ENCODE results near the gene GRB7. TPM values are rescaled to one million over a fixed set of nuclear protein-coding genes. Genes with fewer than 3 reads are reported as not detected.
"Not testable (repeated sequence)": the region's sequence is repeated elsewhere in the genome, so short reads cannot be mapped to it uniquely, and the experiment has no call there.

The GRB7 gene
- total RNA-seq, 1 donor from 2014 or later = not detected

DNA sequence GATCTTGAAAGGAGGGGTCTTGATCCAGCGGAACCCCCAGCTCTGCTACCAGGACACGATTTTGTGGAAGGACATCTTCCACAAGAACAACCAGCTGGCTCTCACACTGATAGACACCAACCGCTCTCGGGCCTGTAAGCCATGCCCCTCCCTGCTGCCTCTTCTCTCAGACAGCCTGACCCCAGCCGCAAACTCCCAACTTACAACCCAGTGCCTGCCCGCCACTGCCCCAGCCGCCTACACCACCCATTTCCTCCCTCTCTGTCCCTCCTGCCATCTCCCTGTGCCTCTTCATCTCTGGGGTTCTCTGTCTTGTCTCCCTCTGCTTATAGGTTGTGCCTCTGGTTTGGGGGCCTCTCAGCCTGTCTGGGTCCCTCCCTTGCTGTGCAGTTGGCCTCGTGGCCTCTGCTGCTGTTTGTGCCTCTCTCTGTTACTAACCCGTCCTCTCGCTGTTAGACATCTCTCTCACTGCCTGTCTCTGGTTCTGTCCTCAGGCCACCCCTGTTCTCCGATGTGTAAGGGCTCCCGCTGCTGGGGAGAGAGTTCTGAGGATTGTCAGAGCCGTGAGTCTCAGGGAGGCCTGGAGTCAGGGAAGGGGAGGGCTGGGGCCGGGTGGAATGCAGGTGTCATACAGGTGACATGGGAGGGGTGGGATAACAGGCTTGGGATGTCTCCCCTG, 28.3 kb upstream of the GRB7 start:
- DNase-seq (ENCODE audit: low read depth) = no peak

DNA sequence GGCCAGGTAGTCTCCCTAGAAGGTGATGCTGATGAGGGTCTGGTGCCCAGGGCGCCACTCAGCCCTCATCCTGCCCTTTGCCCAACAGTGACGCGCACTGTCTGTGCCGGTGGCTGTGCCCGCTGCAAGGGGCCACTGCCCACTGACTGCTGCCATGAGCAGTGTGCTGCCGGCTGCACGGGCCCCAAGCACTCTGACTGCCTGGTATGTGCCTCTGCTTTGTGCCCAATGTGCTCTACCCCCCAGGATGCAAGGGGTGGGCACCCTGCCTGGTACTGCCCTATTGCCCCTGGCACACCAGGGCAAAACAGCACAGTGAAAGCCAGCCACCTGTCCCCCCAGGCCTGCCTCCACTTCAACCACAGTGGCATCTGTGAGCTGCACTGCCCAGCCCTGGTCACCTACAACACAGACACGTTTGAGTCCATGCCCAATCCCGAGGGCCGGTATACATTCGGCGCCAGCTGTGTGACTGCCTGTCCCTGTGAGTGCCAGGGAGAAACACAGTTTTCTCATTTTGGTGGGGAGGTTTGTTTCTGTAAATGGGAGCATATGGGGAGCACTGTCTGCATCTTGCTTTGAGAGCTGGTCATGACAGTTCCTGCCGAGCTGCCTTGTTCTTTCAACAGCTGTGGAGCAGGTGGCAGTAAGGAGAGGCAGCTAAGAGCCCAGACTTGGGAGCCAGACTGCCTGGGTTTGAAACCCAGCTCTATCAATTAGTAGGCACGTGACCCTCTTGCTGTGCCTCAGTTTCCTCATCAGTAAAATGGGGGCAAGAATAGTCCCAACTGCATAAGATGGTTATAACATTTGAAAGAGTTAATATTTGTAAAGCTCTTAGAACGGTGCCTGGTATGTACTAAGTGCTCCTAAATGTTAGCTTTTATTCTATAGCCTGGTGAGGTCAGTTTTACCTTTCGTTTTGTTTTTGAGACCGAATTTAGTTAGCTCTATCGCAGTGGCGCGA, 27.5 kb upstream of the GRB7 start:
- DNase-seq (ENCODE audit: low read depth) = peak; percentile 71

DNA sequence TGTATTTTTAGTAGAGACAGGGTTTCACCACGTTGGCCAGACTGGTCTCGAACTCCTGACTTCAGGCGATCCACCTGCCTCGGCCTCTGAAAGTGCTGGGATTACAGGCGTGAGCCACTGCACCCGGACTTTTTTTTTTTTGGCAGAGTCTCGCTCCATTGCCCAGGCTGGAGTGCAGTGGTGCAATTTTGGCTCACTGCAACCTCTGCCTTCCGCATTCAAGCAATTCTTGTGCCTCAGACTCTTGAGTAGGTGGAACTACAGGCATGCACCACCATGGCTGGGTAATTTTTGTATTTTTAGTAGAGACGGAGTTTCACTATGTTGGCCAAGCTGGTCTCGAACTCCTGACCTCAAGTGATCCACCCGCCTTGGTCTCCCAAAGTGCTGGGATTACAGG, 26.7 kb upstream of the GRB7 start:
- DNase-seq (ENCODE audit: low read depth) = not testable (repeated sequence)

DNA sequence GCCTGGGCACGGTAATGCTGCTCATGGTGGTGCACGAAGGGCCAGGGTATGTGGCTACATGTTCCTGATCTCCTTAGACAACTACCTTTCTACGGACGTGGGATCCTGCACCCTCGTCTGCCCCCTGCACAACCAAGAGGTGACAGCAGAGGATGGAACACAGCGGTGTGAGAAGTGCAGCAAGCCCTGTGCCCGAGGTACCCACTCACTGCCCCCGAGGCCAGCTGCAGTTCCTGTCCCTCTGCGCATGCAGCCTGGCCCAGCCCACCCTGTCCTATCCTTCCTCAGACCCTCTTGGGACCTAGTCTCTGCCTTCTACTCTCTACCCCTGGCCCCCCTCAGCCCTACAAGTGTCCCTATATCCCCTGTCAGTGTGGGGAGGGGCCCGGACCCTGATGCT, 25.9 kb upstream of the GRB7 start:
- DNase-seq (ENCODE audit: low read depth) = no peak

DNA sequence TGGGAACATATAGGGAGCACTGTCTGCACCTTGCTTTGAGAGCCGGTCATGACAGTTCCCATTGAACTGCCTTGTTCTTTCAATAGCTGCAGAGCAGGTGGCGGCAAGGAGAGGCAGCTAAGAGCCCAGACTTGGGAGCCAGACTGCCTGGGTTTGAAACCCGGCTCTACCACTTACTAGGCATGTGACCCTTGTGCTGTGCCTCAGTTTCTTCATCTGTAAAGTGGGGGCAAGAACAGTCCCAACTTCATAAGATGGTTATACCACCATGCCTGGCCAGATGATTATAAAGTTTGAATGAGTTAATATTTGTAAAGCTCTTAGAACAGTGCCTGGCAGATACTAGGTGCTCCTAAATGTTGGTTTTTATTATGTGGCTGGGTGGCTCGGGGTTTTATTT, 23.5 kb upstream of the GRB7 start:
- DNase-seq (ENCODE audit: low read depth) = no peak

DNA sequence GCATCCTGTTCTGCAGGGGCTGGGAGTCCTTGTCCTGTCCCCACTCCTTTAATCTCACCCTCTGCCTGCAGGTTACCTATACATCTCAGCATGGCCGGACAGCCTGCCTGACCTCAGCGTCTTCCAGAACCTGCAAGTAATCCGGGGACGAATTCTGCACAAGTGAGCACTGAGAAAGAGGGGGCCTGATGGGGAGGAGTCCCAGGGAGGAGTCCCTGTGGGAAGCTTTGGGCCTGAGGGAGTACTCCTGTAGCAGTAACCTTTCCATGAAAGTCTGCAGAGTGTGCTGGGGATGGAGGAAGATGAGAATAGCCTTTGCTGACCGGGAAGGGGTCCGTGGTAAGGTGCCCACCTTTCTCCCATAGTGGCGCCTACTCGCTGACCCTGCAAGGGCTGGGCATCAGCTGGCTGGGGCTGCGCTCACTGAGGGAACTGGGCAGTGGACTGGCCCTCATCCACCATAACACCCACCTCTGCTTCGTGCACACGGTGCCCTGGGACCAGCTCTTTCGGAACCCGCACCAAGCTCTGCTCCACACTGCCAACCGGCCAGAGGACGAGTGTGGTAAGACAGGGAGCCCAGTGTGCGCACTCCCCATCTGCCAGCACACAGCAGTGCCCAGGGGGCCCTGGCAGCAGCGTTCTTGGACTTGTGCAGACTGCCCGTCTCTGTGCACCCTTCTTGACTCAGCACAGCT, 22.2 kb upstream of the GRB7 start:
- DNase-seq (ENCODE audit: low read depth) = no peak

DNA sequence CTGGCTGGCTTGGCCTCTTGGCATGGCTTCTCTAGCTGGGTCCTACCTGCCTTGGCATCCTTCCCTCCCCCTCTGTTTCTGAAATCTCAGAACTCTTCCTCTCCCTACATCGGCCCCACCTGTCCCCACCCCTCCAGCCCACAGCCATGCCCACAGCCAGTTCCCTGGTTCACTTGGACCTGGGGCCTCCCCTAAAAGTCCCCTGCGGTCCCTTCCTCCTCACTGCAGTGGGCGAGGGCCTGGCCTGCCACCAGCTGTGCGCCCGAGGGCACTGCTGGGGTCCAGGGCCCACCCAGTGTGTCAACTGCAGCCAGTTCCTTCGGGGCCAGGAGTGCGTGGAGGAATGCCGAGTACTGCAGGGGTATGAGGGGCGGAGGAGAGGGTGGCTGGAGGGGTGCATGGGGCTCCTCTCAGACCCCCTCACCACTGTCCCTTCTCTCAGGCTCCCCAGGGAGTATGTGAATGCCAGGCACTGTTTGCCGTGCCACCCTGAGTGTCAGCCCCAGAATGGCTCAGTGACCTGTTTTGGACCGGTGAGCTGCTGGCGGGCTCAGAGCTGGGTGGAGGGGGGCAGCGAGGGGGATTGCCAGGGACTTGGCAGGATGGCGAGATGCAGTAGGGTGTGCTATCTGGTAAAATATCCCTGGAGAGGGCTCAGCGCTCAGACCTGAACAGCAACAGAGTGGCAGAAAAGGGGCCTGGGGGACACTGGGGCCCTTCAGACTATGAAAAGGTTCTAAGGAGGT, 21.5 kb upstream of the GRB7 start:
- DNase-seq (ENCODE audit: low read depth) = no peak

DNA sequence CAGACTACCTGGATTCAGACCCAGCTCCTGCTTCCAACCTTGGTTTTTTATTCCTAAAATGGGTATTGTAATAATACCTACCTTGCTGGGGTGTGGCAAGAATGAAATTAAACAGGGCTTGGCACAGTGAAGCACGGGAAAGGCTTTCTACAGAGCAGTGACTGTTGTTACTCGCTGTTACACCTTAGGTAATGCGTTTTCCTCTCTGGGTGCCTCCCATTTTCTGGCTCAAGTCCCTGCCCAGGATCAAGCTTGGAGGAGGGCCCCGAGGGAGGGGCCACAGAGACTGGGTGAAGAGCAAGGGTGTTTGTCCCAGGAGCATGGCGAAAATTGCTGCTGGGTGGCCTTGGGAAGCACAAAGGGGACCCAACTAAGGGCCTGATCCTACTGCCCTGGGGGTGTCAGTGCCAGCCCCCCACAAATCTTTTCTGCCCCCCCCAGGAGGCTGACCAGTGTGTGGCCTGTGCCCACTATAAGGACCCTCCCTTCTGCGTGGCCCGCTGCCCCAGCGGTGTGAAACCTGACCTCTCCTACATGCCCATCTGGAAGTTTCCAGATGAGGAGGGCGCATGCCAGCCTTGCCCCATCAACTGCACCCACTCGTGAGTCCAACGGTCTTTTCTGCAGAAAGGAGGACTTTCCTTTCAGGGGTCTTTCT, 20.7 kb upstream of the GRB7 start:
- no peak for DNase-seq (ENCODE audit: low read depth)

DNA sequence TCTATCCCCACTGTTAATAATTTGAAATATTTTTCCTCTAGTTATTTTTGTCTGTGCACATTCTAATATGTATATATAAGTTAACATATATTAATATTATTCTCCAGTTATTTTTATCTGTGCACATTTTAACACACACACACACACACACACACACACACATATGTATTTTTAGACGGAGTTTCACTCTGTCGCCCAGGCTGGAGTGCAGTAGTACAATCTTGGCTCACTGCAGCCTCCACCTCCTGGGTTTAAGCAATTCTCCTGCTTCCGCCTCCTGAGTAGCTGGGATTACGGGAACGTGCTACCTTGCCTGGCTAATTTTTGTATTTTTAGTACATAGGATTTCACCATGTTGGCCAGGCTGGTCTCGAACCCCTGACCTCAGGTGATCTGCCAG, 20.1 kb upstream of the GRB7 start:
- no peak for DNase-seq (ENCODE audit: low read depth)

DNA sequence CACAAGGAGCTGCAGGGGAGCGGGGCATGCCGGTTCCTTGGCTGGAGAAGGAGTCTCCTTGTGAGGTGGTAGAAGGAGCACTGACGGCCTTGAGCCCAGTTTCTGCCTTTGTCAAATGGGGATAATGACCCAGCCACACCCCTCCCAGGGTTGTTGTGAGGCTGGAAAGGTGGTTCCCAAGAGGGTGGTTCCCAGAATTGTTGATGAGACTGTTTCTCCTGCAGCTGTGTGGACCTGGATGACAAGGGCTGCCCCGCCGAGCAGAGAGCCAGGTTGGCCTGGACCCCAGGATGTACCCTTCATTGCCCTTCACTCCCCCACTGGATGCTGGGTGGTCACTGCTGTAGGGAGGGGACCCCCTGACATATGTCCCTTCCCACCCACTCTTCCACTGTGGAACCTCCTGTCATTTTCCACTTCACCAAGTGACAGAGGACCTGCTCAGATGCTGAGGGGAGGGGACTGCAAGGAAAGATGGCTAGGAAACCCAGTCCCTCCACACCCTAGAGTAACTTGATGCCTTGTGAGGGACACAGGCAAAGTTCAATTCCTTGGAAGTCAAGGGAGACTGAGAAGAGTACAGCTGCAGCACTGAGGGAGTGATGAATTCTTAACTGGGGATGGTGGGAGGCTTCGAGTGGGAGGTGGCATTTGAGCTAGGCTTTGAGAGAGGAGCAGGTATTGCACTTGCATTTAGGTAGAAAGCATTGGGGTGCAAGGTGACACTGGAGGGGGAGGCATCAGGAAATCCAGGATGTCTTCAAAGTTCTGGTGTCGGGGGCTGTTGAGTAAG, 18.0 kb upstream of the GRB7 start:
- DNase-seq (ENCODE audit: low read depth) = no peak

DNA sequence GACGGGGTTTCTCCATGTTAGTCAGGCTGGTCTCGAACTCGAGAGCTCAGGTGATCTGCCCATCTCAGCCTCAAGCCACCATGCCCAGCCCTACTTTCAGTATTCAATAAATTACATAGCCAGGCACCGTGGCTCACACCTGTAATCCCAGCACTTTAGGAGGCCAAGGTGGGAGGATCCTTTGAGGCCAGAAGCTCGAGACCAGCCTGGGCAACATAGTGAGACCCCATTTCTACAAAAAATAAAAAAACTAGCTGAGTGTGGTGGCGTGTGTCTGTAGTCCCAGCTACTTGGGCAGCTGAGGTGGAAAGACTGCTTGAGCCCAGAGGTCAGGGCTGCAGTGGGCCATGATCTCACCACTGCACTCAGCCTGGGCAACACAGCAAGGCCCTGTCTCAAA, 15.6 kb upstream of the GRB7 start:
- DNase-seq (ENCODE audit: low read depth) = no peak

DNA sequence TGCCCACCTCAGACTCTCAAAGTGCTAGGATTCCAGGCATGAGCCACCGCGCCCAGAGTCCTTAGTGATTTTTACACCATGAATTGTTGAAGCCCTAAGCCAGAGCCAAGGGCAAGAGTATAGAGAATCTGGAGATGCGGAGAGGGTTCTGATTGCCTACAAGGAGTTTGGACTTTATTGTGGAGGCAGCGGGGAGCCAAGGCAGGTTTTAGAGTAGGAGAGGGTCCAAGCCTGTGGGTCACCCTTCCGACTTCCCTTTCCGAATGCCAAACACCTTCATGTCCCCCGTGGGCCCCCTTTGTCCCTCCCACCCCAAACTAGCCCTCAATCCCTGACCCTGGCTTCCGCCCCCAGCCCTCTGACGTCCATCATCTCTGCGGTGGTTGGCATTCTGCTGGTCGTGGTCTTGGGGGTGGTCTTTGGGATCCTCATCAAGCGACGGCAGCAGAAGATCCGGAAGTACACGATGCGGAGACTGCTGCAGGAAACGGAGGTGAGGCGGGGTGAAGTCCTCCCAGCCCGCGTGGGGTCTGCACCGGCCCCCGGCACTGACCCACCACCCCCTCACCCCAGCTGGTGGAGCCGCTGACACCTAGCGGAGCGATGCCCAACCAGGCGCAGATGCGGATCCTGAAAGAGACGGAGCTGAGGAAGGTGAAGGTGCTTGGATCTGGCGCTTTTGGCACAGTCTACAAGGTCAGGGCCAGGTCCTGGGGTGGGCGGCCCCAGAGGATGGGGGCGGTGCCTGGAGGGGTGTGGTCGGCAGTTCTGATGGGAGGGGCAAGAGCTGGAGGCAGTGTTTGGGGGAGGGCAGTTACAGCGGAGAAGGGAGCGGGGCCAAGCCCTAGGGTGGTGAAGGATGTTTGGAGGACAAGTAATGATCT, 14.5 kb upstream of the GRB7 start:
- no peak for DNase-seq (ENCODE audit: low read depth)

DNA sequence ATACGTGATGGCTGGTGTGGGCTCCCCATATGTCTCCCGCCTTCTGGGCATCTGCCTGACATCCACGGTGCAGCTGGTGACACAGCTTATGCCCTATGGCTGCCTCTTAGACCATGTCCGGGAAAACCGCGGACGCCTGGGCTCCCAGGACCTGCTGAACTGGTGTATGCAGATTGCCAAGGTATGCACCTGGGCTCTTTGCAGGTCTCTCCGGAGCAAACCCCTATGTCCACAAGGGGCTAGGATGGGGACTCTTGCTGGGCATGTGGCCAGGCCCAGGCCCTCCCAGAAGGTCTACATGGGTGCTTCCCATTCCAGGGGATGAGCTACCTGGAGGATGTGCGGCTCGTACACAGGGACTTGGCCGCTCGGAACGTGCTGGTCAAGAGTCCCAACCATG, 13.0 kb upstream of the GRB7 start:
- no peak for DNase-seq (ENCODE audit: low read depth)

DNA sequence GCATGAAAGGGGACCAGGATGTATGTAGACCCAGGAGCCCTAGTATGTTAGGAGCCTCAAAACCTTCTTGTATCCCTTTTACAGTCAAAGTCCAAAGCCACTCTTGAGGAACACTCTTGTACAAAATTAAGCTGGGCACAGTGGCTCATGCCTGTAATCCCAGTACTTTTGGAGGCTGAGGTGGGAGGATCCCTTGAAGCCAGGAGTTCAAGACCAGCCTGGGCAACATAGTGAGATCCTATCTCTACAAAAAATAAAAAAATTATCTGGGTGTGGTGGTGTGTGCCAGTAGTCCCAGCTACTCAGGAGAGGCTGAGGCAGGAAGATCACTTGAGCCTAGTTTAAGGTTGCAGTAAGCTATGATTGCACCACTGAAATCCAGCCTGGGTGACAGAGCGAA, 11.8 kb upstream of the GRB7 start:
- DNase-seq (ENCODE audit: low read depth) = not testable (repeated sequence)

DNA sequence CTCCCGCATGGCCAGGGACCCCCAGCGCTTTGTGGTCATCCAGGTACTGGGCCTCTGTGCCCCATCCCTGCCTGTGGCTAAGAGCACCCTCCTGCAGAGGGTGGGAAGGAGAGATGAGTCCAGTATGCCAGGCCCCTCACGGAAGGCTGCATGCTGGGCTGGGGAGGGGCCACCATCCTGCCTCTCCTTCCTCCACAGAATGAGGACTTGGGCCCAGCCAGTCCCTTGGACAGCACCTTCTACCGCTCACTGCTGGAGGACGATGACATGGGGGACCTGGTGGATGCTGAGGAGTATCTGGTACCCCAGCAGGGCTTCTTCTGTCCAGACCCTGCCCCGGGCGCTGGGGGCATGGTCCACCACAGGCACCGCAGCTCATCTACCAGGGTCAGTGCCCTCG, 11.1 kb upstream of the GRB7 start:
- no peak for DNase-seq (ENCODE audit: low read depth)

DNA sequence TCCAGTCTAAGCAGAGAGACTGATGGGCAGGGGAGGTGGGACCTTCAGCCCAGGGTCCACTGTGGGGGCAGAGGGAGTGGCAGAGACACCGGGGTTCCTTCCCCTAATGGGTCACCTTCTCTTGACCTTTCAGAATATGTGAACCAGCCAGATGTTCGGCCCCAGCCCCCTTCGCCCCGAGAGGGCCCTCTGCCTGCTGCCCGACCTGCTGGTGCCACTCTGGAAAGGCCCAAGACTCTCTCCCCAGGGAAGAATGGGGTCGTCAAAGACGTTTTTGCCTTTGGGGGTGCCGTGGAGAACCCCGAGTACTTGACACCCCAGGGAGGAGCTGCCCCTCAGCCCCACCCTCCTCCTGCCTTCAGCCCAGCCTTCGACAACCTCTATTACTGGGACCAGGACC, 10.2 kb upstream of the GRB7 start:
- no peak for DNase-seq (ENCODE audit: low read depth)

DNA sequence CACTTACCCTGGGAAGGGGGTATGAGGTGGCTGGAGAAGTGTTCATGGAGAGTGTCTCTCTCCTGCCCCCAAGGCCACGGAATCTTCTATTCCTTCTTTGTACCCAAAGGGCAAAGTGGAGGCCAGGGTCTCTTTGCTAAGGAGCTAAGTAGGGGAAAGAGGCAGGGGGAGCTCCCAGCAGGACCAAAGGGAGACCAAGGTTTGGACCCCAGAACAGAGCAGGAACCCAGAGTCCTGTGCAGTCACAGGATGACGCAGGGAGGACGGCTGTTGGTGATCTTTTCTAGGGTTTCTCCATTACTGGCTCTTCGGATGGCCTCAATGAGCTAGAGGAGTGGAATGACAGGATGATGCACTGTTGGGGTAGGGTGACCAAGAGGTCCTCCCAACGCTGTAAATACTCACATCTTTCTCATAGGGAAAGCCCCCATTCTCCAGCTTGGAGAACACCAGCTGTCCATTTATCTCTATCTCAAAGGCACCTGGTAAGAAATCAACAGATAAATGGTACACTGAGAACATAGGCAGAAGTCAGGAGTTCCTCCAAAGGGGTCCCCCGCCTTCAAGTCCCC, 8.4 kb upstream of the GRB7 start:
- peak; percentile 24 for DNase-seq (ENCODE audit: low read depth)

DNA sequence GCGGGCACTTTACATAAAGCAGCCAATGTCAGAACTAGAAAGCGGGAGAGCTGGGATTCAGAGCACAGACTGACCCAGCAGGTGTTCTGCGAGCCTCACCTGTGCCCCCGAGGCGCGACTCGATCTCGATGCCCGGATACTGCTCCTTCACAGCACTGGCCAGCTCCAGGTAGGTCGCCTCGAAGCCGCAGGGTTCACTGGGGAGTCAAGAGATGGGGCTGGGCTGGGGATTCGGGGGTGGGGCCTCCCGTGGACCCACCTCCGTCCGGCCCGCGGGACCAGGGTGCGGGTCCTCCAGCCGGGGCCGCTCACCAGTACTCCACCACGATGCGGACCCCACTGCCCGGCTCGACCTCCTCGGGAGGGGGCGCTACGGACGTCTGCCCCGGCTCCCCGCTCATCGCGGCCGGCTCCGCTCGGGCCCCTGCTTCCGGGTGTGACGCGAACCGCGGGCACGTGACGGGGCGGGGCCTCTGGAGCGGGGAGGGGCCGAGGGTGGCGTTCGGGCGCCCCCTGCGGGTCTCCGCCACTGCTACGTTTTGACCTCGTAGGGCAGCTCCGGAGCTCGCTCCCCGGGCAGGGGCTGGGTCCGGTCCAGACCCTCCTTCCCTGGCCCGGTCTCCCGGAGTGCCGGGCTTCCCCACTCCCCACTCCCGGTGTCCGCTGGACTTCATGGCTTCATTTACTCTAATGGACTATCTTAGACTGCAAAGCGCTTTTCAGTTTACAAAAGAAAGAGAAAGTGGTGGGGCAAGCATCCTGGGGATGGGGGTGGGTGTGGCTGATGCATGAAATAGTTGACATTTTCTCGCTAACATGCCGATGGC, 7.4 kb upstream of the GRB7 start, which contains the start of gene MIEN1:
MIEN1 (minus strand) TSS at position 438 of the 827 bp plus-strand sequence; CDS start at position 401, 37 bp downstream.
- DNase-seq (ENCODE audit: low read depth) = peak; percentile 87
